ENCODE measurements around the gene USP35.

DNA sequence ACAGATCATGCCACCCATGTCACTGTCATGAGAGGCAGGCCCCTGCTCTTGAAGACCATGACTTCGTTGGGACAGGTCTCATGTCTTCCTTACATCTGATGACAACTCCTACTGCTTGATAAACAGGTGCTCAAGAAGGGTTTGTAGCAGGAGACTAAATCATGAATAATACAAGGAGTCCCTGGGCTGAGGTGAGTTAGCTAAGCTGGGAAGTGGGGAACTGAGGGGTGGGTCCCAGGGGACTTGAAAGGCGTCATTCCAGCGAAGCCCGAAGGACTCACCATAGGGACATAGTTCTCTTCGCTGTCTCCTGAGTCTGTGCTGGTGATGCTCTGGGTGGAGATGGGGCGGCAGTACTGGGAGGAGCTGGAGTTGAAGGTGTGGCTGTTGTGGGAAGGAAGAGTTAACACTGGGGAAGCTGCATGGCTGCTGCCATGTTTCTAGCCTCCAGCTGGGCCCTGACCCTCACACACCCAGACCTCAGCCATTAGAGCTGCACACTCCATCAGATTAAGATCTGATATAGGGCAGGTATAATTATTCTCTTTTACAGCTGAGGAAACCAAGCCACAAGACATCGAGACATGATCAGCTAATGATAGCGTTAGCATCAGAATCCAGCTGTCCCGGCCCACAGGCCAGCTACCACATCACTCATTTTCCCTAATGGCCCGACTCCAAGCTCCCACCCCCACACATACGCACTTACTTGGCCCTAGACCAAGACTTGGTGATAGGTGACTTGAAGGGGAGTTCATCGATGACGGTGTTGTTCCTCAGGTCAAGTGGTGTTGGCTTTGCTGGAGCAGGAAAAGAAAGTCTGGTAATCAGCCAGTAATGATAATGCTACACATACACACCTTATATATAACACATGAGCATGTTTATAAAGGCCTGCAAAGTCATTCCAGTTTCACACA, 32.9 kb downstream of the USP35 start:
- TF ChIP-seq POLR2A (IDR thresholded peaks at IDR 0.05) = no peak
- TF ChIP-seq, protein P1, sequence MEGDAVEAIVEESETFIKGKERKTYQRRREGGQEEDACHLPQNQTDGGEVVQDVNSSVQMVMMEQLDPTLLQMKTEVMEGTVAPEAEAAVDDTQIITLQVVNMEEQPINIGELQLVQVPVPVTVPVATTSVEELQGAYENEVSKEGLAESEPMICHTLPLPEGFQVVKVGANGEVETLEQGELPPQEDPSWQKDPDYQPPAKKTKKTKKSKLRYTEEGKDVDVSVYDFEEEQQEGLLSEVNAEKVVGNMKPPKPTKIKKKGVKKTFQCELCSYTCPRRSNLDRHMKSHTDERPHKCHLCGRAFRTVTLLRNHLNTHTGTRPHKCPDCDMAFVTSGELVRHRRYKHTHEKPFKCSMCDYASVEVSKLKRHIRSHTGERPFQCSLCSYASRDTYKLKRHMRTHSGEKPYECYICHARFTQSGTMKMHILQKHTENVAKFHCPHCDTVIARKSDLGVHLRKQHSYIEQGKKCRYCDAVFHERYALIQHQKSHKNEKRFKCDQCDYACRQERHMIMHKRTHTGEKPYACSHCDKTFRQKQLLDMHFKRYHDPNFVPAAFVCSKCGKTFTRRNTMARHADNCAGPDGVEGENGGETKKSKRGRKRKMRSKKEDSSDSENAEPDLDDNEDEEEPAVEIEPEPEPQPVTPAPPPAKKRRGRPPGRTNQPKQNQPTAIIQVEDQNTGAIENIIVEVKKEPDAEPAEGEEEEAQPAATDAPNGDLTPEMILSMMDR (IDR thresholded peaks at IDR 0.05) = no peak
